ENCODE data around the gene PURB. TPM values are rescaled to one million over a fixed set of nuclear protein-coding genes. Genes with fewer than 3 reads are reported as not detected.

PURB gene
- total RNA-seq, 4 donors from 2014 or later, result 35.0 to 54.3 (median 45.7) TPM

DNA sequence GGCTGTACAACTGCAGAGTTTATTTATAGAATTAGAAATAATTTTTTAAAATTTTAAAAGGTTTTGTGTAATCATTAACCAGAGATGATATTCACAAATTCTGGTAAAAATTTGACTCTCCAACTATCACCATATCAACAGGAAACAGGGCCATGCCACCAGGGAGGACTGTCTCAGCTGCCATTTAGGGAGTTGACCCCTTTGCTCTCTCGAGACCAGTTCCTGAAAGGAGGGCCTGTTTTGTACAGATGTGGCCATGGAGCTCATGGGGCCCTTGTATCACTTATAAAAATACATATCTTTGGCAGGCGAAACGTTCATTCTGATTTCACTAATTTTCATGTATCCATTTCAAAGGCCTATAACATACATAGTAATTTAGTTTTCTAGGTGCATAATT is 57.8 kb downstream of the PURB start:
- no peak for ATAC-seq
- Histone ChIP-seq H3K9me3 (no peaks in the 10 kb centered on the region), H3K36me3 (peaks cover 0 to 75% of the 10 kb centered on the region in 2 donors), H3K27me3 (no peaks in the 10 kb centered on the region), H3K27ac (no peak overlapping the region), H3K4me3 (no peak overlapping the region), H3K4me1 (no peaks in the 10 kb centered on the region)
- no peak for TF ChIP-seq POLR2AphosphoS5 (IDR thresholded peaks at IDR 0.05)
- TF ChIP-seq, protein P1, sequence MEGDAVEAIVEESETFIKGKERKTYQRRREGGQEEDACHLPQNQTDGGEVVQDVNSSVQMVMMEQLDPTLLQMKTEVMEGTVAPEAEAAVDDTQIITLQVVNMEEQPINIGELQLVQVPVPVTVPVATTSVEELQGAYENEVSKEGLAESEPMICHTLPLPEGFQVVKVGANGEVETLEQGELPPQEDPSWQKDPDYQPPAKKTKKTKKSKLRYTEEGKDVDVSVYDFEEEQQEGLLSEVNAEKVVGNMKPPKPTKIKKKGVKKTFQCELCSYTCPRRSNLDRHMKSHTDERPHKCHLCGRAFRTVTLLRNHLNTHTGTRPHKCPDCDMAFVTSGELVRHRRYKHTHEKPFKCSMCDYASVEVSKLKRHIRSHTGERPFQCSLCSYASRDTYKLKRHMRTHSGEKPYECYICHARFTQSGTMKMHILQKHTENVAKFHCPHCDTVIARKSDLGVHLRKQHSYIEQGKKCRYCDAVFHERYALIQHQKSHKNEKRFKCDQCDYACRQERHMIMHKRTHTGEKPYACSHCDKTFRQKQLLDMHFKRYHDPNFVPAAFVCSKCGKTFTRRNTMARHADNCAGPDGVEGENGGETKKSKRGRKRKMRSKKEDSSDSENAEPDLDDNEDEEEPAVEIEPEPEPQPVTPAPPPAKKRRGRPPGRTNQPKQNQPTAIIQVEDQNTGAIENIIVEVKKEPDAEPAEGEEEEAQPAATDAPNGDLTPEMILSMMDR (IDR thresholded peaks at IDR 0.05), result no peak
- no peak for TF ChIP-seq EP300 (IDR thresholded peaks at IDR 0.05)
- TF ChIP-seq POLR2A (IDR thresholded peaks at IDR 0.05), result no peak
- 54 to 80% methylated on average over 2 to 3 of the region's 3 CpGs for WGBS, 2 donors (ENCODE audit: low coverage in 1 of 2)

Other genes starting within 250 kb of the PURB start
- 10 to 100 TPM; 12.7 to 28.0 (median 20.5) TPM for gene ZMIZ2, start 136.7 kb downstream of the PURB start, total RNA-seq
- 1,000 to 10,000 TPM; 1,097 to 2,167 (median 1,431) TPM for gene PPIA, start 88.8 kb downstream of the PURB start, total RNA-seq
- gene H2AZ2, start 37.4 kb downstream of the PURB start, total RNA-seq, result 100 to 1,000 TPM; 207 to 242 (median 215) TPM
- gene MYO1G, start 93.5 kb upstream of the PURB start, total RNA-seq, result 1 to 10 TPM; 1.4 to 3.6 (median 2.0) TPM
- gene CCM2, start 114.7 kb upstream of the PURB start, total RNA-seq, result 10 to 100 TPM; 35.8 to 62.0 (median 51.9) TPM
- gene NACAD, start 203.4 kb upstream of the PURB start, total RNA-seq, result 10 to 100 TPM in 1 of 4 donors, 1 to 10 TPM in 3; 6.0 to 10.6 (median 7.2) TPM
- gene TBRG4, start 226.2 kb upstream of the PURB start, total RNA-seq, result 10 to 100 TPM; 38.7 to 66.6 (median 54.7) TPM